Right lung (tissue), 5 donors: Measurements from ENCODE around the gene SPOCK2. TPM values are rescaled to one million over a fixed set of nuclear protein-coding genes. Genes with fewer than 3 reads are reported as not detected.
"Not testable (repeated sequence)": the region's sequence is repeated elsewhere in the genome, so short reads cannot be mapped to it uniquely, and the experiment has no call there.

Experiments used
- DNase-seq, 2 donors: peaks; one replicate each; pipeline ENCODE4 v3.0.0-alpha.2; 2013
- polyA plus RNA-seq, 5 donors: library from polyadenylated mRNA; unstranded; fragments of 120-200 nt; gene quantifications; one replicate each; pipeline versions ENCODE4 v1.2.1 to v1.2.3, GENCODE V29; 2013; ENCODE audit warnings: inconsistent platforms in 1 of 5, low replicate concordance in 1 of 5; ENCODE audit not compliant: insufficient read length in 5 of 5, insufficient read depth in 1 of 5

Gene SPOCK2
- polyA plus RNA-seq, 5 donors, result 4.7 to 11.0 (median 8.8) TPM

DNA sequence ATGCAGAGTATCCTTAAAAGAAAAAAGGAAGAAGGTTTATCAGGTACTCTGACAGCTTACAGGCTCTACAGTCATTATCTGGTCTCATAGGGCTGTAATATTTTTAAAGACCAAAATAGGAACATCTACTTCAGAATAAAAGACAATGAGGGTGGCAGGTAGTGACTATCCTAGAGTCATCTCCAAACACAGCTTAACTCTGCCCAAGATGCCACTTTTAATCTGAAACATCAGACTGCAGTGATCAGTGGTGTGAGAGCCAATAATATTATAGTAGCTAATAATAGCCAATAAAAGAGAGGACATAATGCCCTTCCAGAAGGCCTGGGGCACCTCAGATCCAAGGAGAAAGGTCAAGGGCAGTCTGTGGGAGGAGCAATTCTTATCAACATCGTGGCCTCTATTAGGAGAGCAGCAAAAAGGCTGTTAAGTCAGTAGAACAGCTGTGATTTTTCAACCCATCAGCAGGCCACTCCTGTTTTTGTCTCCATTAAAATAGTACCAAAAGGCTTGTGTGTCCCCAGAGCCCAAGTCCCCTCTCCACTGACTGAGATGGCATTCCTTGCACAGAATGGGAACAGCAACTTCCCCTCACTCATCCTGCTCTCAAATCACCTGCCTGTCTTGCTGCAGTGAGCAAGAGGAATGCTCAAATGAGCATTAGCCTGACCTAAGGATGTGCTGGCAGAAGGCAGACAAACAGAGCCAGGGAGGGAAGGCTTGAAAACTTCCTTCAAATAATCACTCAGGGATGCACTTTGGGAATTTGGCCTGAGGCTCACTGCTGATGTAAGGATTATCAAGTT lies 20.7 kb upstream of the SPOCK2 start:
- no peak for DNase-seq

DNA sequence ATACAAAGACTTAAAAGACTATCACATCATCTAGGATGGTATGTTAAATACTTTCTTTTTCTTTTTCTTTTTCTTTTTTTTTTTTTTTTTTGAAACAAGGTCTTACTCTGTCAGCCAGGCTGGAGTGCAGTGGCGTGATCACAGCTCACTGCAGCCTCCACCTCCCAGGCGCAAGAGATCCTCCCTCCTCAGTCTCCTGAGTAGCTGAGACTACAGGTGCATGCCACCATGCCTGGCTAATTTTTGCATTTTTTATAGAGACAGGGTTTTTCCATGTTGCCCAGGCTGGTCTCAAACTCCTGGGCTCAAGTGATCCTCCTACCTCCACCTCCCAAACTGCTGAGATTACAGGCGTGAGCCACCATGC lies 19.6 kb upstream of the SPOCK2 start:
- not testable (repeated sequence) for DNase-seq

DNA sequence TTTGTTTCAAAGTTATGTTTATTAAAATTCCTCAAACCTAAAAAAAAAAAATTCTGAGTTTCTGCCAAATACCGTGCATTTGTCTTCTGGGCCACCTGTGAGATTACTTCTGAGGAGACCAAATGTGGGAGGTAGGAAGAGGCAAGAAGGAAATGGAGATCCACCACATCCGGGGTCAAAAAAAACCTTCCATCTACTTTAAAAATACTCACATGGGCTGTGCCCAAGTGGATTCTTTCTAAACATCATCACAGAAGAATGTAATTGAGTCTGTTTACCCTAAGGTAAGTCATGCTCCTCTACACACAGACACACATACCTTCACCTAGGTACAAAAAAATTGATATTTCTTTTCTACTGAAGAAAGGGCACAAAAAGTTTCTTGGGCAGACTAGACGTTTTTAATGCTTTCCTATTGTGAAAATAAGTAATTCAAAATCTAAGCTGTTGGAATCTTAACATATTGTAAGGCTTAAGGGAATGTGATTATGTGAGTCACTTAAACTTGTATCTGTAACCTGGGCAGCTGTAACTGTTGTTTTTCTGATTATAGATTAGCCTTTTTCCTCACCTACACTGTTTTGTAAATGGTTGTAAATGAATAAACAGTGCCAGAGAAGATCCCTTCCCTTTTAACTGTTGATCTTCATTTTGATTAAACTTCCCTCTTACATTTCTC lies 19.1 kb upstream of the SPOCK2 start:
- DNase-seq, result no peak

- no peak for DNase-seq
Measured at GRCh38 chr10:72106896-72107295, 18.5 kb upstream of the SPOCK2 start.

- DNase-seq, result no peak
Measured at GRCh38 chr10:72106154-72106849, 18.0 kb upstream of the SPOCK2 start.

GRCh38 chr10:72105710-72106109 lies 17.4 kb upstream of the SPOCK2 start:
- no peak for DNase-seq

DNA sequence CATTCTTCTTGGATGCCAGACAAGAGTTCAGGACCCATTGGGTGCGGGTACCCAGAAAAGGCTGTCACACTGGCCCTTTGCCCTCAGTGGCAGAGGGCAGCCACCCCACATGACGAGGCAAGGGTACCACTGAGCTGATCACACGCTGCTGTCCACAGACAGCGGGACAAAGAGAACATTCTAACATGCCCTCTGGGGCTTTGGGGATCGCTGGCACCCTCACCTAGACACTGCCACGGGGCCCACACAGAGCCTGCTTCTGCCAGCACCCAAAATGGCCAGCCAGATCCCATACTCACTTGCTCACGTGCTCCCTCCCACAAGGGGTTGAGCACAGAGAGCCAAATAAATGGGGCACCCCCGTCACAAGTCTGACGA lies 16.7 kb upstream of the SPOCK2 start:
- DNase-seq, result no peak

DNA sequence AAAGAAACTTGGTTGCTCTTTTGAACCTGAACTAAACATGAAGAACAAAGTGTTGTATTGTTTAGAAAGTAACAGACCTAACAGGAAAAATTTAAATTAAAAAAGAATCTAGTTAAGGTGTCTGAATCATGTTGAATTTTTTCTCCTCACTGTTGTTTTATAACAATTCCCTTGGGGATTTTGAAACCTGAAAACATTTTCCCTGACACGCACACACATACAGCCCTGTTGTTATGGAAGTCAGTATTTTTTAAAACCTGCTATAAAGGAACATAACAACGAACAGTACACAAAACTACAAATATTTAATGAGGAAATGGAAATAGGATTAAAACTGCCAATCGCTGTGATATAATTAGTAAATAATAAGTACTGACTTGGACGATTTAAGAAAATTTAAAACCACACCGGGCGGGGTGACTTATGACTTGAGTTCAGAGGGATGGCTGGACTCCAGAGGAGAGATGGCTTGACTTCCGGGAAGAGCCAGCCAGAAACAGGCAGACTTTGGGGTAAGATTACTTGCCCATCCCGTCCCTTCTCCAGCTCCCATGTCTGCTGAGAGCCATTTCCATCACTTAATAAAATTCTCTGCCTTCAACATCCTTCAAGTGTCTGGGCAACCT lies 16.2 kb upstream of the SPOCK2 start:
- no peak for DNase-seq

DNA sequence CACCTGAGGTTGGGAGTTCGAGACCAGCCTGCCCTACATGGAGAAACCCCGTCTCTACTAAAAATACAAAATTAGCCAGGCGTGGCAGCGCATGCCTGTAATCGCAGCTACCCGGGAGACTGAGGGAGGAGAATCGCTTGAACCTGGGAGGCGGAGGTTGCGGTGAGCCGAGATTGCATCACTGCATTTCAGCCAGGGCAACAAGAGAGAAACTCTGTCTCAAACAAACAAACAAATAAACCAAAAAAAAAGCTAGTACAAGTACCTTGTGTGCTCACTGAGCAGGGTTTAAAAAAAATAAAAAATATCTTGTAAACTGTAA lies 11.2 kb upstream of the SPOCK2 start:
- DNase-seq, result no peak

DNA sequence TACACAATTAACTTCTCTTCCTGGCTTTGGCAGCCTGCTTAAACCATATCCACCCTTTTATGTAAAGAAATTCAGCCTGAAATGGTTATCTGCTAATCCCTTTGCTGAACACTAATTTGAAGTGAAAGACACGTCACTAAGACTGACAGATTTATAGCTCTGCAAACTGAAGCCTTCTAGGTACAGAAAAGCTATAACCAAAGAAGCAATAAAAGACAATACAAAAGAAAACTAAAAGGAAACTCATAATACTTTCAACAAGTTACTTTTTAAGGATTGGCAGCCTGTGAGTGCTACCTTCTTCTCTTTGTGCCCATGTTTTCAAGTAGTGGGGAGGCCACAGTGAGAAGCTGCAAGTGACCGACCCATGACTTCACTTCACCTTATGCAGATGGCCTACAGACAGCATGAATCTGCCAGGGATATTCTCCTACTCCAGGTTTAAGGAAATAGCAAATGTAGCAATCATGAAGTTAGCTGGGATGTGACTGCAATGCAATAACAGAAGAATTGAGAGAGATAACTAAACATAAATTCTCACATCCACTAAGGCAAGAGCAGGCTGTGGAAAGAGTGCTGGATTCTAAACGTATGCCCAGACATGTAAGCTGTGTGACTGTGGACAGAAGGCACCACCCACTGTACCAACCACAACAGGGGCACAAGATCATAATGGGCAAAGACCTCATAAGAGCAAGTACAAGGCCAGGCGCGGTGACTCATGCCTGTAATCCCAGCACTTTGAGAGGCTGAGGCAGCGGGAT lies 10.7 kb upstream of the SPOCK2 start:
- no peak for DNase-seq

DNA sequence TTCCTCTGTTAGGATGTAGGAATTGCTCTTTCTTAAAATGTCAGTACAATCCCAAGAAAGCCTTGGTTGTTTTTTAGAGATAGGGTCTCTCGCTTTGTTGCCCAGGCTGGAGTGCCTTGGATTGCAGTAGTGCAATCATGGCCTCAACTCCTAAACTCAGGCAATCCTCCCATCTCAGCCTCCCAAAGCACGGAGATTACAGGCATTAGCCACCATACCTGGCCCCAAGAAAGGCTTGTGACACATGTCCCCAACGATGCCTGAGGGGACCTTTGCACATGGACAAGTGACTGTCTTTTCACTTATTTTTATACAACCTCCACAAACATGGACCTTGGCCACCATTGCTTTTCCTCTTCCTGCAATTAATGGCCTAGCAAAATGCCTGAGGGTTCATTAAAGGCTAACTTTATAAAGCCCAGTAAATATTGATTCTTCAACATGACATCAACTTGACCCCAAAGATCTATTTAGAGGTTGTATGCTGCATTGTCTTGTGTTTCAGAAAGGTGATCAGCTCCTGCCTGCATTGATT lies 10.0 kb upstream of the SPOCK2 start:
- DNase-seq, result no peak

DNA sequence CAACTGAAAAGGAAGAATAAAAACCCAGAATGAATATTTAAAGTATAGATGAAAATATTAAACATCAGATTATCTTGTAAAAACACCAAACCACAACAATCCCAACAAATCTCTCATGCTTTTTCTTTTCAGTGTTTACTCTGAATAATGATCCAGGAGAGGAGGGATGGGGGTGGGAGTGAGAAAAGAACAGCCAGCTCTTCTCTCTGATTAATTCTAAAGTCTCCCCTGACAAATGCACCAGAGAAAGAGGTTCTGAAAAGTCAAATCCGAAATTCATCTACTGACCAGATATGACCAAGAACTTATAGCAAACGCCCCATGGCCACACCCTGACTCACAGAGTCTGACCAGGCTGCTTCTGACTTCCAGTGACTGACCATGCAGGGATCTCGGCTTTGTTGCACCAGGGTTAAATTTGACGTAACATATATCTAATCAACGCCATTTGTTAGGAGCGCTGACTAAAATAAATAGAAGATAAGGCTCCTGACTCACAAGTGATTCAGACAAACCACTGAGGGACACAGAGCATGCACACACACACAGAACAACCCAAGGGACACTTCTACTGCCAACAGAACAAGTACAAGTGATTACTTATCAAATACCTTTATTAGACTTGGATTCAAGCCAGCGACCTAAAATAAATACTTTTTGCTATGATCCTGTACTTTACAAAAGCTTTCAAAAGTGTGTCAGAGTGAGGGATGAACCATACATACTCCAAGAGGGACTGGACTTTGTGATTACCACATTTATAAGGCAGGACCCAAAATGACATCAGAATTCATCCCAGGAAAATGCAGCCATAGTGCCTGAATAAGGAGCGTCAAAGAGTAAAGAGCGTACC lies 9.3 kb upstream of the SPOCK2 start:
- no peak for DNase-seq

GRCh38 chr10:72096115-72097000 lies 8.0 kb upstream of the SPOCK2 start:
- DNase-seq, result no peak

DNA sequence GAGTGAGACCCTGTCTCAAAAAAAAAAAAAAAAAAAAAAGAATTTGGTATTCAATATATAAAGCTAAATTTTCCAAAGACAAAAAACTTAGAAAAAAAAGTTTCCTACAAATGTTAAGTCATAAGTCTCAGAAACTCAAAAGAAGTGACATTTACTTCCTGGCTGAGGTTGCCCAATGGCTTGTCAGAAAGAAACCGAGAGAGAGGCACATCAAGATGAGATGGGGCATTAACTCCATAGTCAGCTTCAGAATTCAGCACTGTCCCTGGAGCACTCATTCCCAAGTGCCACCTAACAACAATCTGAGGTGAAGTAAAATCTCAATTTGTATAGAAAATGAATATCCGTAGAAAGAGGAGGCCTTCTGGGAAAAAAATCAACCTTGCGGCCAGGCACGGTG lies 6.8 kb upstream of the SPOCK2 start:
- no peak for DNase-seq

DNA sequence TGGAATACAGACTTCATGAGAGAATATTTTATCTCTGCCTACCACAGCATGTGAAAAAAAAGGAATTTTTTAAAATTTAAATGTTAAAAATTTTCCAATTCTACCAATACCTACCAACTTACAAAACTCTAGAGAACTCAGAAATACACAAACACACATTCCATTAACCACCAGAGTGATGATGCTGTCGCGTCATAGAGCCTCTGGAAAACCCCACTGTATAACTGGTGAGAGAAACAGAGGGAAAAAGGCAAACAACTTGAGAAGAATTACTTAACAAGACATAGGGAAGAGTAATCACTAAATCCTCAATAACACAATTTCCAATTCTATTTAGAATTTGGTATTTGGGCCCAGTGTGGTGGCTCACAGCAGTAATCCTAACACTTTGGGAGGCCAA lies 6.2 kb upstream of the SPOCK2 start:
- DNase-seq, result no peak

- DNase-seq, result no peak
Measured at GRCh38 chr10:72093450-72093849, 5.1 kb upstream of the SPOCK2 start.

DNA sequence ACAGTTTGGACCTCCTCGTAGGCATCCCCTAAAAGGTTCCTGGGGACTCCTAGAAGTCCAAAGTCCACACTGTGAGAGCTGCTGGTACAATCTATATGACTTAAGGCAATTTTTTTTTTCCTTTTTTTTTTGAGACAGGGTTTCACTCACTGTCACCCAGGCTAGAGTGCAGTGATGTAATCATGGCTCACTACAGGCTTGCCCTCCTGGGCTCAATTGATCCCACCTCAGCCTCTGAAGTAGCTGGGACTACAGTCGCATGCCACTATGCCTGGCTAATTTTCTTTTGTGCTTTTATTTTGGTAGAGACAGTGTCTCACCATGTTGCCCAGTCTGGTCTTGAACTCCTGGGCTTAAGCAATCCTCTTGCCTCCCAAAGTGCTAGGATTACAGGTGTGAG lies 4.6 kb upstream of the SPOCK2 start:
- no peak for DNase-seq

- no peak for DNase-seq
Measured at GRCh38 chr10:72092171-72092924, 4.0 kb upstream of the SPOCK2 start.

- no peak for DNase-seq
Measured at GRCh38 chr10:72090326-72090725, 2.0 kb upstream of the SPOCK2 start.
